A673 (cell line): Measurements from ENCODE around the gene DIP2A. TPM values are rescaled to one million over a fixed set of nuclear protein-coding genes. Genes with fewer than 3 reads are reported as not detected.

ENCODE experiments used
- BruUV-seq: library from RNA; stranded (reverse); fragments of 400-500 nt; replicated peaks from 2 replicates; lab custom pipeline; 2021; lab: Mats Ljungman, UMichigan
- CTCF ChIA-PET: fragments of 300-600 bp; sonication (Branson Sonifier 250); formaldehyde crosslinking; loops from one replicate; lab custom pipeline; 2022; ENCODE audit warnings: antibody characterized with exemption; lab: Charles Lee
- POLR2A ChIA-PET: fragments of 300-600 bp; sonication (Branson Sonifier 250); formaldehyde crosslinking; loops from one replicate; lab custom pipeline; 2022; ENCODE audit warnings: antibody characterized with exemption; ENCODE audit not compliant: low non-redundant PET; lab: Charles Lee
- DNase-seq: peaks from one replicate; pipeline ENCODE4 v3.0.0-alpha.2; 2015; ENCODE audit warnings: low spot score
- H3K27ac ChIP-seq: fragments of 200-600 bp; sonication (generic); 2 replicates; pipeline ENCODE4 v1.5.1; 2016; ENCODE audit warnings: mixed run types, low read depth, mild to moderate bottlenecking, mixed read lengths, antibody characterized with exemption, low read length; ENCODE audit not compliant: poor library complexity, severe bottlenecking
- H3K27me3 ChIP-seq: fragments of 200-600 bp; sonication (generic); replicated peaks from 2 replicates; pipeline ENCODE4 v1.6.1; 2017; ENCODE audit warnings: mixed run types, low read depth, mild to moderate bottlenecking, mixed read lengths, antibody characterized with exemption, low read length; ENCODE audit not compliant: insufficient read depth, poor library complexity
- H3K36me3 ChIP-seq: fragments of 200-600 bp; sonication (generic); 2 replicates; pipeline ENCODE4 v1.6.1; 2016; ENCODE audit warnings: mixed run types, mild to moderate bottlenecking, mixed read lengths, antibody characterized with exemption, low read length; ENCODE audit not compliant: insufficient read depth, poor library complexity, severe bottlenecking
- H3K4me1 ChIP-seq: fragments of 200-600 bp; sonication (generic); 2 replicates; pipeline ENCODE4 v1.6.1; 2017; ENCODE audit warnings: mixed run types, mild to moderate bottlenecking, mixed read lengths, antibody characterized with exemption, low read length; ENCODE audit not compliant: insufficient read depth, poor library complexity, severe bottlenecking
- H3K4me3 ChIP-seq: fragments of 200-600 bp; sonication (generic); 2 replicates; pipeline ENCODE4 v1.5.1; 2016; ENCODE audit warnings: low read depth, mixed run types, mild to moderate bottlenecking, mixed read lengths, low read length; ENCODE audit not compliant: poor library complexity, severe bottlenecking
- H3K9me3 ChIP-seq: fragments of 200-600 bp; sonication (generic); 2 replicates; pipeline ENCODE4 v1.6.1; 2016; ENCODE audit warnings: mixed run types, low read depth, mild to moderate bottlenecking, mixed read lengths, antibody characterized with exemption, low read length; ENCODE audit not compliant: poor library complexity, severe bottlenecking
- EZH2 ChIP-seq: fragments of 200-600 bp; sonication (generic); IDR thresholded peaks from 2 replicates; pipeline ENCODE4 v1.6.1; 2017; ENCODE audit warnings: borderline replicate concordance, low read depth, mild to moderate bottlenecking, mixed read lengths, antibody characterized with exemption, low read length; ENCODE audit not compliant: poor library complexity, severe bottlenecking
- intact Hi-C: fragments of 100-400 bp; cut with micrococcal nuclease; formaldehyde crosslinking; loops from one replicate; pipeline ENCODE4 v1.10.0; 2022; ENCODE audit not compliant: unreplicated experiment
- total RNA-seq: library from RNA; stranded (reverse); gene quantifications from 2 replicates; pipeline ENCODE4 v1.2.3, GENCODE V29; 2021
- TF ChIP-seq, protein P1 (sequence below): fragments of 300-800, 200-600 bp; sonication (generic); conservative IDR thresholded peaks from 2 replicates; pipeline ENCODE4 v1.5.1; 2017; ENCODE audit warnings: low read depth, mild to moderate bottlenecking, antibody characterized with exemption, low read length, moderate library complexity, mixed read lengths

The DIP2A gene
- total RNA-seq, 1 experiment from 2014 or later = 37.3 TPM

GRCh38 chr21:46556802-46557201 lies 98.1 kb downstream of the DIP2A start:
- DNase-seq = no peak
- no TSS peak for BruUV-seq
- intact Hi-C loops = no loop called here
- no peaks in the 10 kb centered on the region for H3K9me3 ChIP-seq
- TF ChIP-seq, protein P1, sequence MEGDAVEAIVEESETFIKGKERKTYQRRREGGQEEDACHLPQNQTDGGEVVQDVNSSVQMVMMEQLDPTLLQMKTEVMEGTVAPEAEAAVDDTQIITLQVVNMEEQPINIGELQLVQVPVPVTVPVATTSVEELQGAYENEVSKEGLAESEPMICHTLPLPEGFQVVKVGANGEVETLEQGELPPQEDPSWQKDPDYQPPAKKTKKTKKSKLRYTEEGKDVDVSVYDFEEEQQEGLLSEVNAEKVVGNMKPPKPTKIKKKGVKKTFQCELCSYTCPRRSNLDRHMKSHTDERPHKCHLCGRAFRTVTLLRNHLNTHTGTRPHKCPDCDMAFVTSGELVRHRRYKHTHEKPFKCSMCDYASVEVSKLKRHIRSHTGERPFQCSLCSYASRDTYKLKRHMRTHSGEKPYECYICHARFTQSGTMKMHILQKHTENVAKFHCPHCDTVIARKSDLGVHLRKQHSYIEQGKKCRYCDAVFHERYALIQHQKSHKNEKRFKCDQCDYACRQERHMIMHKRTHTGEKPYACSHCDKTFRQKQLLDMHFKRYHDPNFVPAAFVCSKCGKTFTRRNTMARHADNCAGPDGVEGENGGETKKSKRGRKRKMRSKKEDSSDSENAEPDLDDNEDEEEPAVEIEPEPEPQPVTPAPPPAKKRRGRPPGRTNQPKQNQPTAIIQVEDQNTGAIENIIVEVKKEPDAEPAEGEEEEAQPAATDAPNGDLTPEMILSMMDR = no peak
- no peak for TF ChIP-seq EZH2
- no peak overlapping the region for H3K27ac ChIP-seq
- CTCF ChIA-PET = no interaction called here
- no peak overlapping the region for H3K4me3 ChIP-seq
- no peaks in the 10 kb centered on the region for H3K27me3 ChIP-seq
- no peaks in the 10 kb centered on the region for H3K4me1 ChIP-seq
- H3K36me3 ChIP-seq = peaks cover 4% of the 10 kb centered on the region
- POLR2A ChIA-PET = interaction anchor here (0.7 kb wide), 1 partner anchor 244 kb away, joined by 3 read pairs; no protein-coding TSS in a partner anchor

GRCh38 chr21:46557469-46557868 lies 98.8 kb downstream of the DIP2A start:
- peaks cover 4% of the 10 kb centered on the region for H3K36me3 ChIP-seq
- ChIA-PET POLR2A (no interaction called here), CTCF (no interaction called here)
- H3K4me3 ChIP-seq = no peak overlapping the region
- intact Hi-C loops = no loop called here
- no peaks in the 10 kb centered on the region for H3K9me3 ChIP-seq
- no peak overlapping the region for H3K27ac ChIP-seq
- no TSS peak for BruUV-seq
- no peaks in the 10 kb centered on the region for H3K27me3 ChIP-seq
- TF ChIP-seq EZH2 = no peak
- TF ChIP-seq, protein P1 = no peak
- no peaks in the 10 kb centered on the region for H3K4me1 ChIP-seq
- no peak for DNase-seq

- no peak for DNase-seq
- CTCF ChIA-PET = no interaction called here
These were observed 99.3 kb downstream of the DIP2A start for GRCh38 chr21:46557919-46558392.

More at GRCh38 chr21:46557919-46558392, 99.3 kb downstream of the DIP2A start:
- BruUV-seq = no TSS peak
- Histone ChIP-seq H3K9me3 (no peaks in the 10 kb centered on the region), H3K27ac (no peak overlapping the region), H3K27me3 (no peaks in the 10 kb centered on the region), H3K4me3 (no peak overlapping the region), H3K4me1 (no peaks in the 10 kb centered on the region), H3K36me3 (peaks cover 4% of the 10 kb centered on the region)
- POLR2A ChIA-PET = no interaction called here
- intact Hi-C loops = no loop called here
- TF ChIP-seq EZH2 = no peak
- TF ChIP-seq, protein P1 = no peak
